ENCODE measurements around the gene TTPAL.

The TTPAL gene

GRCh38 chr20:44532981-44533331 is 57.3 kb downstream of the TTPAL start:
- DNase-seq (ENCODE audit: low read depth in 3 of 3, low spot score in 1 of 3), result no peak

GRCh38 chr20:44533928-44534327 is 58.3 kb downstream of the TTPAL start:
- no peak for DNase-seq (ENCODE audit: low read depth in 3 of 3, low spot score in 1 of 3)

GRCh38 chr20:44536175-44536574 is 60.5 kb downstream of the TTPAL start:
- no peak for DNase-seq (ENCODE audit: low read depth in 3 of 3, low spot score in 1 of 3)

GRCh38 chr20:44537993-44538392 is 62.3 kb downstream of the TTPAL start:
- DNase-seq (ENCODE audit: low read depth in 3 of 3, low spot score in 1 of 3), result no peak

GRCh38 chr20:44540834-44541233 is 65.2 kb downstream of the TTPAL start:
- no peak for DNase-seq (ENCODE audit: low read depth in 3 of 3, low spot score in 1 of 3)

- DNase-seq (ENCODE audit: low read depth in 3 of 3, low spot score in 1 of 3), result no peak
Measured at GRCh38 chr20:44541992-44542391, 66.3 kb downstream of the TTPAL start.

GRCh38 chr20:44542890-44543289 is 67.2 kb downstream of the TTPAL start:
- no peak for DNase-seq (ENCODE audit: low read depth in 3 of 3, low spot score in 1 of 3)

- no peak for DNase-seq (ENCODE audit: low read depth in 3 of 3, low spot score in 1 of 3)
Measured at GRCh38 chr20:44543358-44543757, 67.7 kb downstream of the TTPAL start.
